ENCODE measurements around the gene KRT76. TPM values are rescaled to one million over a fixed set of nuclear protein-coding genes. Genes with fewer than 3 reads are reported as not detected.

Gene KRT76
- polyA plus RNA-seq, 1 of the 3 experiments (the other 2 are of a cell fraction): not detected

DNA sequence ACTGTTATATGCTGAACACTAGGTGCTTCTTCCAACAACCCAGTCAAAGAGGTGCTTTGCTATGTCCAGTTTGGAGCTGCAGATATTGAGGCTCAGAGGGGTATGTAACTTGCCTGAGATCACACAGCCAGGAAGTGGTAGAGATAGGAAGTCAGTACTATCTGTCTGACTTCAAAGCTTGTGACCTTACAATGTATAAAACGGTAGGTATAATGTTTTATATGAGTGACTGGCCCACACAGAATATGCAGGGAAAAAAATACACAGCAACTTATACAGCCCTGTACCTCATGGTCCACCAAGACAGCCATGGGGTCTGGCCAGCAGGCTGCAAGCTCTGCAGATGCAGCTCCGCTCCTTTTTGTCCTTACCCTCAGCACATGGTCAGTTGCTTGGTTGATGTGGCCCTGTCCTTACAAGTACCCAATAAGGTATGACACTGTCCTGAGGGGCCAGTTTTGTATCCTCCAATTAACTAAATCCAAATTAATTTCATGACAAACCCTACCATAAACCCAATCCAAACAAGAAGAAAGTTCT lies 40.6 kb upstream of the KRT76 start:
- Histone ChIP-seq H3K27me3 (ENCODE audit: insufficient read depth) (peaks cover 41% of the 10 kb centered on the region), H3K79me2 (ENCODE audit: insufficient read depth) (no peaks in the 10 kb centered on the region), H3K4me3 (ENCODE audit: low read depth in 2 of 2, low read length in 1 of 2) (no peak overlapping the region), H3K9me3 (no peaks in the 10 kb centered on the region), H3K9me2 (no peaks in the 10 kb centered on the region), H3K36me3 (replicated peaks in 1 of 2; ENCODE audit: control insufficient read depth in 1 of 2, insufficient read depth in 2 of 2, low read length in 1 of 2) (no peaks in the 10 kb centered on the region), H3K4me2 (no peak overlapping the region), H3K27ac (ENCODE audit: low read depth in 2 of 2, low read length in 1 of 2) (no peak overlapping the region), H3K4me1 (ENCODE audit: control insufficient read depth in 1 of 2, insufficient read depth in 2 of 2, low read depth in 1 of 2, low read length in 1 of 2) (no peaks in the 10 kb centered on the region), H3K9ac (no peak overlapping the region), H2AFZ (ENCODE audit: low read depth) (no peak overlapping the region), H3F3A (replicated peaks; ENCODE audit: insufficient read depth) (no peaks in the 10 kb centered on the region), H4K20me1 (ENCODE audit: insufficient read depth) (no peaks in the 10 kb centered on the region)
- WGBS (ENCODE audit: low lambda C conversion rate): 38% methylated on average over 2 of the region's 2 CpGs
- ChIA-PET CTCF (interaction anchor here (1.2 to 1.7 kb wide), 3 partner anchors 12 to 67 kb away, joined by 3 to 4 read pairs (median 4); no protein-coding TSS in a partner anchor), POLR2A (no interaction called here)
- no peak for TF ChIP-seq NFIC (IDR thresholded peaks at IDR 0.05; ENCODE audit: borderline replicate concordance)
- TF ChIP-seq ELF1 (IDR thresholded peaks at IDR 0.05): no peak
- no peak for TF ChIP-seq SMC3 (IDR thresholded peaks at IDR 0.05; ENCODE audit: low read depth, low read length)
- TF ChIP-seq RAD21 (IDR thresholded peaks at IDR 0.05; ENCODE audit: low read length): no peak
- no peak for DNase-seq

DNA sequence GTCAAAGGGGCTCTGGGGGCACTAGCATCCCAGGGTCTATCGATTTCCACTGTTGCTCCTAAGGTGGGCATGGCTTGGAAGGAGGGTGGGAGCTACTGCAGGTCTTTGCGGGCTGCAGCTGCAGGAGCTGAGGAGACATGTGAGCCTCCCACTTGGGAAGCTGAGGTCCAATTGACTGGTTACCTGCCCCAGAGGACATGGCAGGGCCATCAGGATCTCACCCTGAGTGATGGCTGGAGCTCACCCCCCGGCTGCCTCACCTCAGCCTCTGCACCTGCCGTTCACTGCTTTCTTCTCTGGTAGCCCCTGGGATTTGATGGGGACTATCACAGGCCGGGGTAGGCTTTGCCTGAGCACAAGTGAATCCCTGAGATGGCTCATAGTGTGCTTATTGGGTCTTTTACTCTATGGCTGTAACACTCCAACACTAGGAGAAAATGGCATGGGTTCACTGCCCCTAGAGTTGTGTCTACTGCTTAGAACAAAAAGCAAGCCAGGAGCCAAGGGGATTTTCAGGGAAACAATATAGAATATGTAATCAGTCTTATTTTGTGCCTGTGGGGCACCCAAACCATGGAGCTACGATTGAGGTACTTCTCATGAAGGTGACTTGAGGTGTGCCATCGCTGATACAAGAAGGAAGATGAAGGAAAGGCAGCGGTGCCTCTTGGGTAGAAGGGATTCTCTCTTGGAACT lies 40.0 kb upstream of the KRT76 start:
- Histone ChIP-seq H3F3A (replicated peaks; ENCODE audit: insufficient read depth) (no peaks in the 10 kb centered on the region), H3K9ac (no peak overlapping the region), H3K9me3 (no peaks in the 10 kb centered on the region), H3K27ac (ENCODE audit: low read depth in 2 of 2, low read length in 1 of 2) (no peak overlapping the region), H3K4me1 (ENCODE audit: control insufficient read depth in 1 of 2, insufficient read depth in 2 of 2, low read depth in 1 of 2, low read length in 1 of 2) (no peaks in the 10 kb centered on the region), H3K36me3 (replicated peaks in 1 of 2; ENCODE audit: control insufficient read depth in 1 of 2, insufficient read depth in 2 of 2, low read length in 1 of 2) (no peaks in the 10 kb centered on the region), H3K79me2 (ENCODE audit: insufficient read depth) (no peaks in the 10 kb centered on the region), H2AFZ (ENCODE audit: low read depth) (no peak overlapping the region), H3K4me3 (ENCODE audit: low read depth in 2 of 2, low read length in 1 of 2) (no peak overlapping the region), H3K4me2 (no peak overlapping the region), H3K9me2 (no peaks in the 10 kb centered on the region), H3K27me3 (ENCODE audit: insufficient read depth) (peaks cover 44% of the 10 kb centered on the region), H4K20me1 (ENCODE audit: insufficient read depth) (no peaks in the 10 kb centered on the region)
- 17% methylated on average over 6 of the region's 8 CpGs for WGBS (ENCODE audit: low lambda C conversion rate)
- no peak for DNase-seq
- POLR2A ChIA-PET: no interaction called here
- no peak for TF ChIP-seq RFX5 (IDR thresholded peaks at IDR 0.05; ENCODE audit: low read length)
- TF ChIP-seq, protein P1, sequence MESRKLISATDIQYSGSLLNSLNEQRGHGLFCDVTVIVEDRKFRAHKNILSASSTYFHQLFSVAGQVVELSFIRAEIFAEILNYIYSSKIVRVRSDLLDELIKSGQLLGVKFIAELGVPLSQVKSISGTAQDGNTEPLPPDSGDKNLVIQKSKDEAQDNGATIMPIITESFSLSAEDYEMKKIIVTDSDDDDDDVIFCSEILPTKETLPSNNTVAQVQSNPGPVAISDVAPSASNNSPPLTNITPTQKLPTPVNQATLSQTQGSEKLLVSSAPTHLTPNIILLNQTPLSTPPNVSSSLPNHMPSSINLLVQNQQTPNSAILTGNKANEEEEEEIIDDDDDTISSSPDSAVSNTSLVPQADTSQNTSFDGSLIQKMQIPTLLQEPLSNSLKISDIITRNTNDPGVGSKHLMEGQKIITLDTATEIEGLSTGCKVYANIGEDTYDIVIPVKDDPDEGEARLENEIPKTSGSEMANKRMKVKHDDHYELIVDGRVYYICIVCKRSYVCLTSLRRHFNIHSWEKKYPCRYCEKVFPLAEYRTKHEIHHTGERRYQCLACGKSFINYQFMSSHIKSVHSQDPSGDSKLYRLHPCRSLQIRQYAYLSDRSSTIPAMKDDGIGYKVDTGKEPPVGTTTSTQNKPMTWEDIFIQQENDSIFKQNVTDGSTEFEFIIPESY (IDR thresholded peaks at IDR 0.05; ENCODE audit: borderline replicate concordance, low read depth): no peak
- no peak for TF ChIP-seq RAD21 (IDR thresholded peaks at IDR 0.05; ENCODE audit: low read length)
- TF ChIP-seq, protein P2, sequence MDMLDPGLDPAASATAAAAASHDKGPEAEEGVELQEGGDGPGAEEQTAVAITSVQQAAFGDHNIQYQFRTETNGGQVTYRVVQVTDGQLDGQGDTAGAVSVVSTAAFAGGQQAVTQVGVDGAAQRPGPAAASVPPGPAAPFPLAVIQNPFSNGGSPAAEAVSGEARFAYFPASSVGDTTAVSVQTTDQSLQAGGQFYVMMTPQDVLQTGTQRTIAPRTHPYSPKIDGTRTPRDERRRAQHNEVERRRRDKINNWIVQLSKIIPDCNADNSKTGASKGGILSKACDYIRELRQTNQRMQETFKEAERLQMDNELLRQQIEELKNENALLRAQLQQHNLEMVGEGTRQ (IDR thresholded peaks at IDR 0.05; ENCODE audit: borderline replicate concordance, low read depth, low read length): no peak
- TF ChIP-seq MXI1 (IDR thresholded peaks at IDR 0.05; ENCODE audit: low read depth, low read length): no peak
- TF ChIP-seq MEF2A (IDR thresholded peaks at IDR 0.05; ENCODE audit: borderline replicate concordance, low read depth): no peak
- TF ChIP-seq SMC3 (IDR thresholded peaks at IDR 0.05; ENCODE audit: low read depth, low read length): no peak
- TF ChIP-seq, protein P3, sequence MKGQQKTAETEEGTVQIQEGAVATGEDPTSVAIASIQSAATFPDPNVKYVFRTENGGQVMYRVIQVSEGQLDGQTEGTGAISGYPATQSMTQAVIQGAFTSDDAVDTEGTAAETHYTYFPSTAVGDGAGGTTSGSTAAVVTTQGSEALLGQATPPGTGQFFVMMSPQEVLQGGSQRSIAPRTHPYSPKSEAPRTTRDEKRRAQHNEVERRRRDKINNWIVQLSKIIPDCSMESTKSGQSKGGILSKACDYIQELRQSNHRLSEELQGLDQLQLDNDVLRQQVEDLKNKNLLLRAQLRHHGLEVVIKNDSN (IDR thresholded peaks at IDR 0.05; ENCODE audit: borderline replicate concordance, low read depth): no peak
- TF ChIP-seq, protein P4, sequence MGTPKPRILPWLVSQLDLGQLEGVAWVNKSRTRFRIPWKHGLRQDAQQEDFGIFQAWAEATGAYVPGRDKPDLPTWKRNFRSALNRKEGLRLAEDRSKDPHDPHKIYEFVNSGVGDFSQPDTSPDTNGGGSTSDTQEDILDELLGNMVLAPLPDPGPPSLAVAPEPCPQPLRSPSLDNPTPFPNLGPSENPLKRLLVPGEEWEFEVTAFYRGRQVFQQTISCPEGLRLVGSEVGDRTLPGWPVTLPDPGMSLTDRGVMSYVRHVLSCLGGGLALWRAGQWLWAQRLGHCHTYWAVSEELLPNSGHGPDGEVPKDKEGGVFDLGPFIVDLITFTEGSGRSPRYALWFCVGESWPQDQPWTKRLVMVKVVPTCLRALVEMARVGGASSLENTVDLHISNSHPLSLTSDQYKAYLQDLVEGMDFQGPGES (IDR thresholded peaks at IDR 0.05; ENCODE audit: low read depth, low read length): no peak
- no peak for TF ChIP-seq FOXJ3 (CRISPR knock-in tag; IDR thresholded peaks at IDR 0.05)
- TF ChIP-seq YY1 (IDR thresholded peaks at IDR 0.05; ENCODE audit: low read depth): no peak
- no peak for TF ChIP-seq NFIC (IDR thresholded peaks at IDR 0.05; ENCODE audit: borderline replicate concordance)
- TF ChIP-seq, protein P5, sequence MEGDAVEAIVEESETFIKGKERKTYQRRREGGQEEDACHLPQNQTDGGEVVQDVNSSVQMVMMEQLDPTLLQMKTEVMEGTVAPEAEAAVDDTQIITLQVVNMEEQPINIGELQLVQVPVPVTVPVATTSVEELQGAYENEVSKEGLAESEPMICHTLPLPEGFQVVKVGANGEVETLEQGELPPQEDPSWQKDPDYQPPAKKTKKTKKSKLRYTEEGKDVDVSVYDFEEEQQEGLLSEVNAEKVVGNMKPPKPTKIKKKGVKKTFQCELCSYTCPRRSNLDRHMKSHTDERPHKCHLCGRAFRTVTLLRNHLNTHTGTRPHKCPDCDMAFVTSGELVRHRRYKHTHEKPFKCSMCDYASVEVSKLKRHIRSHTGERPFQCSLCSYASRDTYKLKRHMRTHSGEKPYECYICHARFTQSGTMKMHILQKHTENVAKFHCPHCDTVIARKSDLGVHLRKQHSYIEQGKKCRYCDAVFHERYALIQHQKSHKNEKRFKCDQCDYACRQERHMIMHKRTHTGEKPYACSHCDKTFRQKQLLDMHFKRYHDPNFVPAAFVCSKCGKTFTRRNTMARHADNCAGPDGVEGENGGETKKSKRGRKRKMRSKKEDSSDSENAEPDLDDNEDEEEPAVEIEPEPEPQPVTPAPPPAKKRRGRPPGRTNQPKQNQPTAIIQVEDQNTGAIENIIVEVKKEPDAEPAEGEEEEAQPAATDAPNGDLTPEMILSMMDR (IDR thresholded peaks at IDR 0.05): no peak
- no peak for TF ChIP-seq TCF12 (IDR thresholded peaks at IDR 0.05)
- no peak for TF ChIP-seq FOXM1 (IDR thresholded peaks at IDR 0.05; ENCODE audit: low read depth)
- CTCF ChIA-PET: interaction anchor here (0.7 to 1.7 kb wide), 2 partner anchors 68 to 267 kb away, joined by 3 to 4 read pairs; no protein-coding TSS in a partner anchor

Data from SK-N-SH (cell line).